GM19328 (cell line): ENCODE data around the gene NTRK1.

ENCODE experiments used
- ATAC-seq: cut with Tn5 transposase; IDR thresholded peaks from one replicate; pipeline ENCODE4 v1.9.1; 2021; ENCODE audit warnings: mild to moderate bottlenecking, moderate library complexity; ENCODE audit not compliant: unreplicated experiment

NTRK1 gene

DNA sequence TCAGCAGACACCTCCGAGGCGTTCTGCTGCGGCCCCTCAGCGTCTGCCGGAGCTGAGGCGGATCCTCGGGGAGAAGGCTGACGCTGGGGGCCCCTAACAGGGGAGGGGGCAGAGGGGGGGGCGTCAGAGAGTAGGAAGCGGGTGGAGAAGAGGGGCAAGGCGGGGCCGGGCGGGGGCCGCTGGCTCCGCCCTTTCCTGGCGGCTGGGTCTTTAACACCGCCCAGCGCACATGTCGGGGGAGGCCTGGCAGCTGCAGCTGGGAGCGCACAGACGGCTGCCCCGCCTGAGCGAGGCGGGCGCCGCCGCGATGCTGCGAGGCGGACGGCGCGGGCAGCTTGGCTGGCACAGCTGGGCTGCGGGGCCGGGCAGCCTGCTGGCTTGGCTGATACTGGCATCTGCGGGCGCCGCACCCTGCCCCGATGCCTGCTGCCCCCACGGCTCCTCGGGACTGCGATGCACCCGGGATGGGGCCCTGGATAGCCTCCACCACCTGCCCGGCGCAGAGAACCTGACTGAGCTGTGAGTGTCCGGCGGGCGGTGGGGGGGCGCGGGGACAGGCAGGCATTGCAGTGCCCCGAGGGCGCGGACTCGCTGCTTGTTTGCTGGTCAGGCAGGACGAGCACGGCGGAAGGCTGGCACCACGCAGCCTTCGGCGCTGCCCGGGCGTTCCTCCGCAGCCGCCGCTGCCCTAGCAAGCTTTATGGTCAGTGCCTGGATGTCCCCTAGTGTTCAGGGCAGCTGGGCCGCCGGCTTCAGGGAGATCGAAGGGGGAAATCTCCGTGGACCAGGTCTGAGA is at the start of gene NTRK1:
NTRK1 (plus strand) TSS at position 238 of the 796 bp plus-strand sequence; CDS start at position 308, 70 bp downstream.
- no peak for ATAC-seq

DNA sequence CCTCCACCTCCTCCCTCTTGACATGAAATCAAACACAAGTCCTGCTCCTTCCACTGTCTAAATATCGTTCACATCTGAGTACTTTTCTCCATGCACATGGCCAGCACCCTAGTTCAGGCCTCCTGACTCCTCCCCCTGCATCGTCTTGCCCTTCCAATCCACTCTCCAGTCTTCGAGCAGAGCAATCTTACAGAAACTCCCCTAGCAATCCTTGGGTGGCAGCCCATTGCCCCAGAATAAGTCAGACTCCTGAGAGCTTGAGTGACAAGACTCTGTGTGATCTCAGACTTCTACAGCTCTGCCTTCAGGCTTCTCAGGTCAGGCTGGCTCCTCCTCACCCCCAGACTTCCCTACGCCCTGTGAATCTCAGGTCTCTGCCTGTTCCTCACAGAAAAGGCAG is 49.5 kb upstream of the NTRK1 start:
- no peak for ATAC-seq

DNA sequence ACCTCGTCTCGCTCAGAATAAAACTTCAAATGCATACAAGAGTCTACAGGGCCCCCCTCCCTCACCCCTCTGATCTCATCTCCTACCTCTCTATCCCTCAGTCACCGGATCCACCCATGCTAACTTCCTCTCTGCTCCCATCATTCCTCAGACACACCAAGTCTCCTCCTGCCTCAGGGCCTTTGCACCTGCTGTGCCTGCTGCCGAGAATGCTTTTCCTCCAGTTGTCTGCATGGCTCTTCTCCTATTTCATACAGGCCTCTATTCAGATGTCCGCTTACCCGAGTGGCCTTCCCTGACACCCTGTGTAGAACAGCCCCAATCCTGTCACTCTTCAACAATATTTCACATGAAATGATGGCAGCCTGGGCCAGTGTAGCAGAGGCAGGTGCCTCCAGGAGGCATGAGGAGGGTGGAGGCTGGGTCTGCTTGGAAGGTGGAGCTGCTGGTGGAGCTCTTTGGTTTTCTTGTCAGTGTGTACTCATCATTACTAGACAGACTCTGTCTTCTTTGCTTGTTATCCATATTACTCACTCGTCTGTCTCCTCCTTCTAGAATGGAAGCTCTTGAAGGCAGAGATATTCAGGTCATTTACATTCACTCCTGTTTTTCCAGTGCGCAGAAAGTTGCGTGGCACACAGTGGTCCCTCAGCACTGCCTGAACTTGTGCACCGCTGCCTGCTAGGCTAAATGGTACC is 48.2 kb upstream of the NTRK1 start:
- ATAC-seq: no peak

DNA sequence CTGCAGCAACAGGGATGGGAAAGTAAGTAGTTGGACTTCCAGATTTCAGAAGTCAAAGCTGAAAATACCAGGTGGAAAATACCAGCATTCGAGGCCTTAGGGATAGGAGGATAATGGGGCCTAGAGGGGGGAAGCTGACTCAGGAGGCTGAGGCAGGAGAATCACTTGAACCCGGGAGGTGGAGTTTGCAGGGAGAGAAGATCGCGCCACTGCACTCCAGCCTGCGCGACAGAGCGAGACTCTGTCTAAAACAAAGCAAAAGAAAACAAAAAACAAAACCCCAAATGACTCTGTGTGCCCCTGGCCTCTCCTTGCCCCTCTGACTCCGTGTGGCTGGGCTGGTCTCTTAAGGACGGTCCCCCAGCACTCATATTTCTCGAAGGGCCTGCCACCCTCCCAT is 47.4 kb upstream of the NTRK1 start:
- no peak for ATAC-seq

DNA sequence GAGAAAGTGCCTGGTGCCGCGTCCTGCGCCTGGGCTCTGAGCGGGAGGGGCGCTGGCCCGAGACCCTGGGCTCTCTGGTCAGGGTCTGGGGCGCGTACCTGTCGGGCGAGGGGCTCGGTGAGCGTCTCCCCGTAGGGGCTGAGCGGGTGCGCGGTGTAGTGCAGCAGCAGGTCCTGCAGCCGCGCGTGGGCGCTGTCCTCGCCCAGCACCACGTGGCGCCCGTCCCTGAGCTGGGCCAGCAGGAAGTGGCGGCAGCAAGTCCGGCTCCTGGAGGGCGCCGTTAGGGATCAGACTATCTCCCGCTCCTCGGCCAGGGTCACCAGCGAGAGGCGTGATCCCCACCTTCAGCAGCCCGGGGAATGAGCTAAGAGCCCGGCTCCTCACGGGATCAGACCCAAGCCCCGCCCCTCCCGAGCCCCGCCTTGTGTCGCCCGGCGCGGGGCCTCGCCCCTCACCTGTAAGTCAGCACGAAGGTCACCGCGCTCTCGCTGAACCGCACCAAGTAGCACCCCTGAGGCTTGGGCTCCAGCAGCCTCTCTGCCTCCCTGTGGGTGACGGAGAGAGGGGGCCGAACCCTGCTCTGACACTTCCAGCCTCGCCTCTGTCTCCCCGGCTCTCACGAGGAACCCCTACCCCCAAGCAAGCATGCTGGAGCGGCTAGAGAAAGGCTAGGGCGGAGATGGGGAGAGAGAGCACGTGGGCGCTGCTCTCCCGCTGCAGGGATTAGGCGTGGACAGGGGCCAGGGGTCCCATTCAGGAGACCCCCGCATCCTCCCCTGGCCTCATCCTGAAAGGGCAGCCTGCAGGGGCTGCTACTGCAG is 46.7 kb upstream of the NTRK1 start:
- ATAC-seq: no peak

DNA sequence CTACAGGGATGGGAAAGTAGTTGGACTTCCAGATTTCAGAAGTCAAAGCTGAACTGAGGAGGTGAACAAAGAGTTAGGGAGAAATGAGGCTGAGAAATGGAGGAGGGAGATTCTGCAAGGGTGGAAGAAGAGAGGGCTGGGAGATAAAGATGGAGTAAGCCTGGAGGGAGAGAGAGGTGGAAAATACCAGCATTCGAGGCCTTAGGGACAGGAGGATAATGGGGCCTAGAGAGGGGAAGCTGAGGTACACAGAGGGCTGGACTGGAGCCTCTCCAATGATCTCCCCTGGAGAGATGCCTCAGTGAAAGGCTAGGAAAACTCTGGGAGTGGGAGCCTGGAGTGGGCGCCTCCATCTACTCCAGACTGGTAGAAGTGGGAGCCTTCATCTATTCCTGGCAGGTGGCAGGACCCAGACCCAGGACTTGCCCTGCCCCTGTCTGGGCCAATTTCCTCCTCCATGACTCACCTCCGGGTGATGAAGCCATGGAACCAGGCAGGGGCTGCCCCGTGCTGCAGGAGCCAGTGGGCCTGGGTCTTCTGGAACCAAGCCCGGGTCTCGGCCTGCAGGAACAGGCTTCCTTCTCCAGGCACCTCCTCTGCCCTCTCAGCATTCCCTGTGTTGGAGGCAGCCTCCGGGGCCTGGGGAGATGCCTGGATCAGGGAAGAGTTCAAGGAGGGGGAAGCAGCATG is 45.9 kb upstream of the NTRK1 start:
- no peak for ATAC-seq

DNA sequence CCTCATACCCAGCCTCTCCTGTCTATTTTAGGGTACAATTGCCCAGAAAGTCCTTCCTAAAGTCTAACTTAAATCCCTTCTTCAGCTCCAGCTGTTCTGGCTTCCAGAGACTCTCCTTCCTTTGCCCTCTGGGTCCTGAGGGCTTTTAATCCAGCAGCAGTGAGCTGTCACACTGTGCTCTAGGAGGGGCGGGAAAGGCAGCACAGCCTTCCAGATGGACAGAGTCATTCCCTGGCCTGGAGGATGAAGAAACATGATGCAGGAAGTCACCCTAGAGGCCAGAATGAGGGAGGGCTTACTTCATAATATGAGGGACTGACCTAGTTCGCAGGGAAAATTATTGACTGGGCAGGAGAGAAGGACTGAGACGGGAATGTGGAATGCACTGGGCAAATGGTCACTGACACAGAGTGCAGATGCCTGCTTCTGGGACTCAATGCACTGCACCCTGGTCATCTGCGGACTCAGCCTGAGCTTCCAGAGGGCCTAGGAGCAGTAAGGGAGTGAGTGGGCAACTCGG is 45.3 kb upstream of the NTRK1 start:
- no peak for ATAC-seq

DNA sequence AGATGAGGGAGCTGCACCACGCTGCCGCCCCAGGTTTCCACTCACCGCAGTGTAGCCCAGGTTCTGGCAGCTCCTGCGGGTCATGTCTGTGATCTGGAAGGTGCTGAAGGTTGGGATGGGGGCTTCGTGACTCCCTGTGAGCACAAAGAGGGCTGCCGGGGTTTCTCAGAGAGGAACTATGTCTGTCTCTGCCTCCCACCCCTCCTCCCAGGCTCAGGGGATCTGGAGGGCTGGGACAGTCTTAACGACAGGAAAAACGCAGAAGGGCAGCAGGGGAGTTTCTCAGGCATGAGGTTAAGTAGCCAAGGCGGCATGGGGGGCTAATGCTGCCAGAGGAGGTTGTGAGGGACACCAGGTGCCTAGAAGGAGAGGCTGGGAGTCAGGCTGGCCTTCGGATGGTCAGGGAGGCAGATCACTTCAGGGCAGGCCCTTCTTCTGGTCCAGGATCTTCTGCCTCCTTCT is 44.7 kb upstream of the NTRK1 start:
- no peak for ATAC-seq

DNA sequence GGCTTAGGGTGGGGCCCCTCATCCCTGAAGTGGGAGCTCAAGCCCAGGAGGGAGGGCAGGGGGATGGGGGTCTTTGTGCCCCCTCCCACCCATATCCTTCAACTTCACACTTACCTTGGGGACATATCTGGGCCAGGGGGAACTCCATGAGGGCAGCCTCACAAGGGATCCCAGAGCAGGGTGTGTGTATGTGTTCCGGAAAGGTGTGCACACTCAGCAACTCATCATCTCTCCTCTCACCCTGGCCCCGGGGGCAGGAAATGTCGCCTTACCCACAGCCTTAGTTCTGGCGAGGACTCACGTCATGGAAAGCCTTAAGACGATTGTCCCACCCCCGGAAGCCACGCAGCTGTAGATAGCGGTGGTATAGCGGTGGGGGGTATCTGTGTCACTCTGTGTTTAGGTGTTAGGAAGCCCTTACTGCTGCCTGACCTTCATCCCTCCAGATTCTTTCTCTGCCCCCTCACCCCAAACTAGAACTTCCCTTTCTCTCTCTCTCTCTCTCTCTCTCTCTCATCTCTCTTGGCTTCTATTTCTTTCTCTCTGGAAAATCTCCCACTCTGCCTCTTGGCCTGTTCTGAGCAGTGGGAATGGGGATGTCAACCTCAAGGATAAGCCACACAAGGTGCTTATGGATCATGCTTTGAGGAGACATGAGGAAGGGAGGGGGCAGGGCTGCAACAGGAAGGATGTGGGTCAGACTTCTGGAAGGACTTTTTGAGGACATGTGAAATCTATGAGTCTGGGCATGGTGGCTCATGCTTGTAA is 43.9 kb upstream of the NTRK1 start, which contains the start of gene SH2D2A:
SH2D2A (minus strand) TSS at position 288 of the 768 bp plus-strand sequence; CDS start at position 148, 140 bp downstream.
- ATAC-seq: no peak

DNA sequence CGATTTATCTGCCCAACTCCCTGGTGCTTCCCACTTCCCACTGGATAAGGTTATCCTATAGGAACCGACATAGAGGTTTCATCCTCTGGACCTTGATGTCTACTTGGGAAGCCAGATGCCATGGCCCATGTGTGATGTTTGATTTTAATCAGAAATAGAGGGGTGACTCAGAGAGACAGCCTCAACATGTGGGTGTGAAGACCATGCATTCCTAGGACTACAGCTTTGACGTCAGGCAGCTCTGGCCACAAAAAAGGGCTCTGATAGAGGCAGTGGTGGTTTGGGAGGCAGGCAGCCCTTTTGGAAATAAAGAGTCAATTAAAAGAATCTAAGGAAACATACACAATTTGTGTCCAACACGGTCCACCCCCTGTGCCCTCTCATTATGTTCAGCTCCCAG is 38.9 kb upstream of the NTRK1 start:
- no peak for ATAC-seq

DNA sequence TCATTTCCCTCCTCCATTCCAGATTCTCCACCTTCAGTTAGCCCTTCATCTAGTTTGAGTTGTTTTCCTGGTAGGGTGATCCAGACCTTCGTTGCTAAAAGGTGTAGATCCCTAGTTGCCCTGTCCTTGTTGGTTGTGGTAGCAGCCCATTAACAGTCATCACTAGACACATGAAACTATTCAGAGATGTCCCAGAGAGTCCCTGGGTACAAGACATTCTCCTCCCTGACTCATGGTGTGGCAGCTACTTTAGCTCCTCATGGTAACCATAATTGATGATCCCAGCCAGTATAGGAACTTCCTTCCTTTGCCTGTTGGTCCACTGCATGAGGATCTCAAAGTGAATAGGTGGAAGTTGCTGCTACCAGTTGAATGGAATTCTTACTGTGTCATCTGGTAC is 38.0 kb upstream of the NTRK1 start:
- ATAC-seq: no peak

DNA sequence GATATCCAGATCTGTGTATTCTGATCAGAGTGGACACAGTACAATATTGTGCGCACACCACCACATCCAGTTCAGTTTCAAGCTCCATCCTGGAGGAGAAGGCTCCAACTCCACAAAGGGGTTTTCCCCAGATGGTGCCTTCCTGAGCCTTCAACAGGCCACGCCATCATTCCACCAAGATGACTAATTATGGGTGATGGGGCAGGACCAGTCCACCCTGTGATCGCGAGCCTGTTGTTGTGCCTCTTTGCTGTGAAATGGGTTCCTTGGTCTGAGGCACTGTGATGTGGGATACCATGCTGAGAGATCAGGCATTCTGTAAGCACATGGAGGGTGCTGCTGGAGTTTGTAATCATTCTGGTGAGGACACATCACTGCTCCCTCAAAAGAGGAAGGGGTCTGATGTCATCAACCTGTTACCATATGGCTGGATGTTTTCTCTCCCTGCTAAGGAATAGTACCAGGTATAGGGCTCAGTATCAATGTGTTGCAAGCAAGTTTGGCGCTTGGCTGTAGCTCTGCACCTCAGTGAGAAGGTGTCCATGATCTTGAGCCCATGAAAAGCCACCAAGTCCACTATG is 37.4 kb upstream of the NTRK1 start:
- ATAC-seq: no peak

DNA sequence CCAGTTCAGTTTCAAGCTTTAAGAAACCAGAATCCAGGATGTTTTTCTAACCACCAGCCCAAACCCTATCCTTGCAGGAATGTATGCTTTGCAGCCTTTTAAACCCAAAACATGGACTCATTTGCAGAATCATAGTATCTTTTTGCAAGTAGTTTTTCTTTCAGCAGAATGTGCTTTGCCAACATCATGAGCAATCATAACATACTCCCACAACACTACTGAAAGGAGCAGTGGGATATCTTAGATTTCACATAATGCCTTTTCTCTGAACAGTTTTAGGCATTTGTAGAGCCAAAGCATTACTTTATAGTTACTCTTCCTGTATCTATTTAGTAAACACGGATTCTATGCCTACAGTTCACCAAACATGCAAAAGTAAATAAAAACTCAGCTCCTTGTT is 34.0 kb upstream of the NTRK1 start:
- no peak for ATAC-seq

DNA sequence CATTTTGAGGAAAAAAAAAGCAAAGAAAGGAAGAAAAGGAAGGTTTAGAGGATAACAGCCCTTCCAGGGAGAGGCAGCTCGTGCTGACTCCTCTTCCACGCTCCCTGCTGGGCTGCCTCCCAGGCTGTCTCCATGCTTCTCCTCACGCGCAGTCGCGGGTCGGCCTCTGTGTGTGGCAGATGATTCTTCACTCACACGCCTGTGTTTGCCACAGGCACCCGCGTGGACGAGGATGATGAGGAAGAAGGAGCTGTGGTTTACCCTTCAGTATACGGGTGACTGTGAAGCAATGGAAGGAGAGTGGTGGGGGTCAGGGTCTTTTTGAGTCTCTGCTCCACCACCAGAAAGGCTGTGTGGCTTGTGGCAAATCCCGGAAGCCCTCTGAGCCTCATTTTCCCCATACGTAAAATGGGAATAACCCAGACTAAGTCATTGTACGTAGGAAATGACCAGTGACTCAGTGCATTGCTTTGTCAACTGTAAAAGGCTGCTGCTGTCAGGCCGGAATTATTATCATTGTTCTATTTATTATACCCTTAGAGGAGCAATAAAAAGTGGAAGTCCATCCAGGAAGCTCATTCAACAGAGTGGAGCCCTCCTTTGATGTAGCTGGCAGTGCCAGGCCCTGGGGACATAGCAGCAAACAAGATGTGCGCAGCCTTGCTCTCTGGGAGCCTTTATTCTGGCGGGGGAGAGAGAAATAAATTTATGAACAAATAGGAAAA is 32.1 kb upstream of the NTRK1 start:
- ATAC-seq: no peak

DNA sequence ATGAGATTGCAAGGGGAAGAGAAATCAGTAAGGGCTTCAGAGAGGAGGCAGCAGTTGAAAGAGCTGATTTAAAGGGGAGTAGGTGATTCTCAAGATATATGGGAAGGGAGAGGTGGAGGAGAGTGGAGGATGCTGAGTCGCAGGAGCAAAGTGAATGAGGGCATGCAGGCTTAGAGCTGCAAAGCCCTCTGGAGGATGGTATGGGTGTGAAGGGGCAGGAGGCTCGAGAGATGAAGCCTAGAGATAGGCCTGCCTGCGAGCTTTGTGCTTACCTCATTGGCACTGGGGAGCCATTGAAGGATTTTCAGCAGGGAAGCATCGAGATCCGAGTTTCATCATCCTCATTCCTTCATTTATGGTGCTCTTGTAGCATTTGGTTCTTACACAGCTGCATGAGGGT is 28.2 kb upstream of the NTRK1 start:
- no peak for ATAC-seq

DNA sequence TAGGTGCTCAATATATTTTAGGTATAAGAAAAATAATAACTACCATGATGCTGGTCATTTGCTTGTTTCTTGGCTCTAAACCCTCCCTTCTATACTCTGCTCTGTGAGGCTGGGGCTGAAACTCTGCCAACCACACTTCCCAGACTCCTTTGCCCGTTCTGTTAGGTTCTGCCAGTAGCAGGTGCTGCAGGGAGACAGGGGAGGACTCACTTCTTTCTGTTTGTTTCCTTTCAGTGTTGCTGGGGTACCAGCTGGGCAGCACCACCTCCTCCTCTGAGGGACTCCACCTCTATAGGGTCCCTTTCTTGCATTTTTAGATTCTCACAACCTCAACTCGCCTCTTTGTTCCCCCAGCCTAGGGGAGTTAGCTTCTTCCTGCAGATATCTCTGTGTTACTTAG is 27.1 kb upstream of the NTRK1 start:
- ATAC-seq: no peak

DNA sequence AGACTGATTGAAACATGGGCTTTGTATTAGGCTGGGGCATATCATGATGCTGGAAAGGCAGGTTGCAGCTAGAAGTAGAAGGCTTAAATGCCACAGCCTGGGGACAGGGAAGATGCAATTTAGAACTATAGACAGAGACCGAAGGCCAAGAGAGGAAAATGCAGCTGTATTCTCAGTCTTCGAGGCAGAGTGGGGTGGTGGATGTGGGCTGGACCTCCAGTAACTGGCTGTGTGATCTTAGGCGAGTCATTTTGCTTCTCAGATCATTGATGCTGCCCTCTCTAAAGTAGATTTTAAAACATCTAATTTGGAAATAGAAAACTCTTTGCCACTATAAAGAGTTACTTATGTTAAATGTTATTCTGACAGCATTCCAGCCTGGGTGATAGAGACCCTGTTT is 26.3 kb upstream of the NTRK1 start:
- ATAC-seq: no peak

DNA sequence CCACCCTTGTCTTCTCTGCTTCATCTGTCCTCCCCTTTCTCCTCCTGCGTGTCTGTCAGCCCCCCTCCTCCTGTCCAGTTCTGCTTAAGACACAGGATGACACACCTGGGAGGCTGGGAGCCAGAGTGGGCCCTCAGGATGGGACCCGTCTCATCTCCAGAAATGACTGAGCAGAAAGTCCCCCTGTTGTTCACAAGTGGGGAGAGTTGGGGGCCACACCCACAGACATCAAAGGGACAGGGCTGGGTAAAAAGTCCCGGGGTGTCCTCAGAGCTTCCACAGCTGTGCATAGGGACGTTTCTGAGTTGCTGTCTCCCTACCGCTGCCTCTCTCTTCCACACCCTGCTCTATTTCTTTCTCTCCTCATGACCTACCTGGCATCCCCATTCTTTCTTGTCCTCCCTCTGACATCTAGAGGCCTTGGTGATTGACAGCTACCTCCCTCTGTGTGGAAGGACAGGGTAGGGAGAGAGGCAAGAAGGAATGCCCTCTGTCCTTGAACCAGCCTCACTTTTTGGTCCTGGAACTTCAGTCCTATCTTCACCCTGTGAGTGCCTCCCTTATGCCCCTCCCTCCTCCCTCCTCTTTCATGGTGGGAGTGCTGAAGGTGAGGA is 24.5 kb upstream of the NTRK1 start:
- no peak for ATAC-seq
